H1 (cell line): ENCODE data around the gene ASMT. TPM values are rescaled to one million over a fixed set of nuclear protein-coding genes. Genes with fewer than 3 reads are reported as not detected.

Experiments used
- CTCF ChIA-PET: fragments of 300-600 bp; sonication (Branson Sonifier 250); formaldehyde crosslinking; loops from one replicate; lab custom pipeline; 2021; ENCODE audit not compliant: partially characterized antibody; lab: Charles Lee
- POLR2A ChIA-PET: fragments of 300-600 bp; sonication (Branson Sonifier 250); formaldehyde crosslinking; loops from one replicate; lab custom pipeline; 2021; ENCODE audit warnings: inconsistent platforms; ENCODE audit not compliant: partially characterized antibody; lab: Charles Lee
- DNase-seq, 2 experiments: peaks; one replicate each; pipeline versions ENCODE4 v3.0.0 to v3.0.0-alpha.2; 2010 to 2022; ENCODE audit warnings: low spot score in 2 of 2, low read depth in 1 of 2, mixed read lengths in 1 of 2
- FAIRE-seq: peaks from 2 replicates; lab custom pipeline; 2011; peaks lifted over from hg19 to GRCh38; lab: Jason Lieb, UNC
- H2AFZ ChIP-seq: 2 replicates; pipeline ENCODE4 v1.8.1; 2012; ENCODE audit warnings: low read length, inconsistent platforms
- H2AK5ac ChIP-seq: 2 replicates; pipeline ENCODE4 v1.6.1; 2013; ENCODE audit warnings: low read depth, low read length
- H2BK120ac ChIP-seq: replicated peaks from 2 replicates; pipeline ENCODE3; 2013; ENCODE audit warnings: low read depth, low read length, inconsistent platforms
- H2BK12ac ChIP-seq: 2 replicates; pipeline ENCODE4 v1.6.1; 2013; ENCODE audit warnings: low read depth, low read length
- H2BK15ac ChIP-seq: 2 replicates; pipeline ENCODE4 v1.6.1; 2013; ENCODE audit warnings: low read length
- H2BK20ac ChIP-seq: 2 replicates; pipeline ENCODE4 v1.6.1; 2013; ENCODE audit warnings: low read length
- H2BK5ac ChIP-seq: 2 replicates; pipeline ENCODE4 v1.6.1; 2013; ENCODE audit warnings: low read depth, low read length
- H3K14ac ChIP-seq: 2 replicates; pipeline ENCODE4 v1.6.1; 2013; ENCODE audit warnings: inconsistent platforms; ENCODE audit not compliant: insufficient read length
- H3K18ac ChIP-seq: 2 replicates; pipeline ENCODE4 v1.6.1; 2013; ENCODE audit warnings: low read length; ENCODE audit errors: extremely low read depth
- H3K23ac ChIP-seq: 2 replicates; pipeline ENCODE4 v1.6.1; 2013; ENCODE audit warnings: inconsistent platforms; ENCODE audit not compliant: insufficient read length
- H3K23me2 ChIP-seq: 2 replicates; pipeline ENCODE4 v1.6.1; 2013; ENCODE audit warnings: low read depth, low read length
- H3K27ac ChIP-seq: 2 replicates; pipeline ENCODE4 v1.6.1; 2011; ENCODE audit warnings: low read depth, low read length, inconsistent platforms
- H3K27me3 ChIP-seq, 4 experiments: replicated peaks in 1 of 4; 1 replicate in 1 of 4; 2 replicates in 3 of 4; pipeline versions ENCODE4 v1.6.1 to v1.8.1; 2011 to 2013; ENCODE audit warnings: low read length in 3 of 4, mild to moderate bottlenecking in 3 of 4, inconsistent platforms in 2 of 4, mixed read lengths in 2 of 4, moderate library complexity in 1 of 4; ENCODE audit not compliant: control insufficient read depth in 3 of 4, insufficient read depth in 3 of 4; ENCODE audit errors: extremely low read depth in 1 of 4
- H3K36me3 ChIP-seq, 4 experiments: 2 replicates each; pipeline versions ENCODE4 v1.6.1 to v1.8.1; 2011 to 2013; ENCODE audit warnings: mild to moderate bottlenecking in 4 of 4, low read length in 3 of 4, moderate library complexity in 2 of 4, control low read depth in 1 of 4, inconsistent platforms in 1 of 4; ENCODE audit not compliant: insufficient read depth in 4 of 4, control insufficient read depth in 2 of 4
- H3K4ac ChIP-seq: replicated peaks from 2 replicates; pipeline ENCODE3; 2013; ENCODE audit warnings: low read length, low read depth, mixed read lengths, inconsistent platforms; ENCODE audit not compliant: insufficient read length
- H3K4me1 ChIP-seq, 4 experiments: replicated peaks in 1 of 4; 1 replicate in 1 of 4; 2 replicates in 3 of 4; pipeline versions ENCODE4 v1.6.1 to v1.8.1; 2011 to 2013; ENCODE audit warnings: low read length in 3 of 4, inconsistent platforms in 2 of 4, mixed read lengths in 1 of 4; ENCODE audit not compliant: insufficient read depth in 4 of 4, control insufficient read depth in 3 of 4
- H3K4me2 ChIP-seq, 2 experiments: 2 replicates each; pipeline versions ENCODE4 v1.6.1 to v1.8.1; 2011 to 2013; ENCODE audit warnings: low read depth in 2 of 2, low read length in 2 of 2, control low read depth in 1 of 2, inconsistent platforms in 1 of 2, mild to moderate bottlenecking in 1 of 2; ENCODE audit not compliant: insufficient read depth in 1 of 2
- H3K4me3 ChIP-seq, 4 experiments: fragments of 200-600, 300-600 bp in 1 of 4; sonication (generic), shearing (Covaris generic), sonication (Bioruptor Twin) in 1 of 4; 2 replicates each; pipeline versions ENCODE4 v1.5.1 to v1.8.1; 2011 to 2016; ENCODE audit warnings: low read length in 4 of 4, low read depth in 3 of 4, control low read depth in 2 of 4, inconsistent platforms in 2 of 4, mild to moderate bottlenecking in 2 of 4, mixed read lengths in 1 of 4, moderate library complexity in 1 of 4; ENCODE audit not compliant: insufficient read depth in 2 of 4; ENCODE audit errors: extremely low read depth in 1 of 4
- H3K56ac ChIP-seq: replicated peaks from 2 replicates; pipeline ENCODE3; 2013; ENCODE audit warnings: low read depth, mild to moderate bottlenecking, mixed read lengths, low read length, inconsistent platforms; ENCODE audit not compliant: insufficient read length
- H3K79me1 ChIP-seq: 2 replicates; pipeline ENCODE4 v1.6.1; 2013; ENCODE audit warnings: low read depth, low read length, control low read depth
- H3K79me2 ChIP-seq, 2 experiments: 2 replicates each; pipeline versions ENCODE4 v1.6.1 to v1.8.1; 2012 to 2013; ENCODE audit warnings: low read length in 2 of 2, mild to moderate bottlenecking in 2 of 2, inconsistent platforms in 1 of 2; ENCODE audit not compliant: insufficient read depth in 2 of 2, control insufficient read depth in 1 of 2
- H3K9ac ChIP-seq, 4 experiments: replicated peaks in 1 of 4; 1 replicate in 1 of 4; 2 replicates in 3 of 4; pipeline versions ENCODE4 v1.6.1 to v1.8.1; 2011 to 2013; ENCODE audit warnings: low read depth in 3 of 4, low read length in 3 of 4, control low read depth in 2 of 4, mild to moderate bottlenecking in 2 of 4, moderate library complexity in 2 of 4, inconsistent platforms in 1 of 4; ENCODE audit errors: extremely low read depth in 1 of 4
- H3K9me3 ChIP-seq, 2 experiments: 2 replicates each; pipeline versions ENCODE4 v1.6.1 to v1.8.1; 2012 to 2013; ENCODE audit warnings: mild to moderate bottlenecking in 2 of 2, moderate library complexity in 2 of 2, control low read depth in 1 of 2, inconsistent platforms in 1 of 2, low read depth in 1 of 2, low read length in 1 of 2, mixed read lengths in 1 of 2; ENCODE audit not compliant: insufficient read depth in 2 of 2
- H4K20me1 ChIP-seq, 2 experiments: replicated peaks in 1 of 2; 2 replicates each; pipeline versions ENCODE3 to v1.8.1; 2011 to 2013; ENCODE audit warnings: inconsistent platforms in 2 of 2, low read length in 2 of 2, mild to moderate bottlenecking in 1 of 2; ENCODE audit not compliant: insufficient read depth in 2 of 2, control insufficient read depth in 1 of 2
- H4K5ac ChIP-seq: 2 replicates; pipeline ENCODE4 v1.6.1; 2013; ENCODE audit warnings: low read length, low read depth, mixed read lengths, inconsistent platforms; ENCODE audit not compliant: insufficient read length
- H4K8ac ChIP-seq: 2 replicates; pipeline ENCODE4 v1.8.0; 2013; ENCODE audit warnings: mild to moderate bottlenecking, moderate library complexity, low read length, inconsistent platforms; ENCODE audit not compliant: insufficient read depth; ENCODE audit errors: extremely low read depth
- H4K91ac ChIP-seq: replicated peaks from 2 replicates; pipeline ENCODE3; 2013; ENCODE audit warnings: low read length, mixed read lengths, inconsistent platforms; ENCODE audit not compliant: insufficient read length
- EZH2 ChIP-seq: fragments of 200-600 bp; sonication (generic); IDR thresholded peaks from 2 replicates; pipeline ENCODE4 v1.7.1; 2012; ENCODE audit warnings: low read depth, mild to moderate bottlenecking, moderate library complexity, low read length, inconsistent platforms; ENCODE audit not compliant: severe bottlenecking
- NANOG ChIP-seq: IDR thresholded peaks from 2 replicates; pipeline ENCODE4 v1.6.1; 2011; ENCODE audit warnings: low read length, low read depth, mild to moderate bottlenecking, inconsistent platforms; ENCODE audit not compliant: insufficient read depth, poor library complexity, severe bottlenecking
- POU5F1 ChIP-seq: IDR thresholded peaks from 2 replicates; pipeline ENCODE4 v1.6.1; 2011; ENCODE audit warnings: low read depth, mild to moderate bottlenecking, low read length, moderate library complexity
- SAP30 ChIP-seq: fragments of 300-600 bp; sonication (generic); IDR thresholded peaks from 2 replicates; pipeline ENCODE4 v1.7.1; 2012; ENCODE audit warnings: low read length, moderate library complexity, mild to moderate bottlenecking, inconsistent platforms; ENCODE audit not compliant: insufficient read depth, insufficient replicate concordance
- SIRT6 ChIP-seq: IDR thresholded peaks from one replicate; pipeline ENCODE4 v1.7.1; 2012; ENCODE audit warnings: low read length, inconsistent platforms
- SP2 ChIP-seq: IDR thresholded peaks from 2 replicates; pipeline ENCODE4 v1.6.1; 2012; ENCODE audit warnings: mild to moderate bottlenecking, low read length, inconsistent platforms
- SP4 ChIP-seq: IDR thresholded peaks from 2 replicates; pipeline ENCODE4 v1.6.1; 2012; ENCODE audit warnings: low read length, inconsistent platforms
- TAF7 ChIP-seq: optimal IDR thresholded peaks from 2 replicates; pipeline ENCODE3; 2011; ENCODE audit warnings: low read depth, mild to moderate bottlenecking, inconsistent platforms, low read length, moderate library complexity, borderline replicate concordance
- TBP ChIP-seq: IDR thresholded peaks from 2 replicates; pipeline ENCODE4 v1.6.1; 2011; ENCODE audit warnings: low read depth, low read length, improper control_type of control experiment
- TCF12 ChIP-seq: IDR thresholded peaks from 2 replicates; pipeline ENCODE4 v1.6.1; 2011; ENCODE audit warnings: low read depth, mild to moderate bottlenecking, low read length
- TEAD4 ChIP-seq: IDR thresholded peaks from 2 replicates; pipeline ENCODE4 v1.6.1; 2012; ENCODE audit warnings: low read depth, low read length, inconsistent platforms, mixed read lengths
- YY1 ChIP-seq: IDR thresholded peaks from 2 replicates; pipeline ENCODE4 v1.6.1; 2011; ENCODE audit warnings: low read depth, mild to moderate bottlenecking, low read length
- polyA plus RNA-seq, 7 experiments: library from polyadenylated mRNA; depleted of rRNA in 3 of 7; stranded (reverse) in 5 of 7; unstranded in 2 of 7; fragments of >200 nt in 5 of 7; fragments of 200-250 nt in 2 of 7; gene quantifications; 1 replicate in 5 of 7; 2 replicates in 1 of 7; 4 replicates in 1 of 7; pipeline versions ENCODE4 v1.2.1 to v1.2.3, GENCODE V29; 2011 to 2013; ENCODE audit warnings: missing spikeins in 2 of 7, mixed read lengths in 2 of 7
- total RNA-seq: library from RNA; stranded (reverse); fragmentation: NEBNext Ultra II Directional; extraction: Animal tissue kit (Norgen Biotek cat#: 25700); gene quantifications from 2 replicates; pipeline ENCODE4 v1.2.1, GENCODE V29; 2021
- TF ChIP-seq, protein P1 (sequence below): IDR thresholded peaks from 2 replicates; pipeline ENCODE4 v1.6.1; 2012; ENCODE audit warnings: low read length, inconsistent platforms

Gene ASMT
- total and polyA plus RNA-seq, 2 of the 8 experiments (the other 6 are each of a cell fraction or from before 2014, with no cell fraction given), result 1.5 to 3.1 TPM

DNA sequence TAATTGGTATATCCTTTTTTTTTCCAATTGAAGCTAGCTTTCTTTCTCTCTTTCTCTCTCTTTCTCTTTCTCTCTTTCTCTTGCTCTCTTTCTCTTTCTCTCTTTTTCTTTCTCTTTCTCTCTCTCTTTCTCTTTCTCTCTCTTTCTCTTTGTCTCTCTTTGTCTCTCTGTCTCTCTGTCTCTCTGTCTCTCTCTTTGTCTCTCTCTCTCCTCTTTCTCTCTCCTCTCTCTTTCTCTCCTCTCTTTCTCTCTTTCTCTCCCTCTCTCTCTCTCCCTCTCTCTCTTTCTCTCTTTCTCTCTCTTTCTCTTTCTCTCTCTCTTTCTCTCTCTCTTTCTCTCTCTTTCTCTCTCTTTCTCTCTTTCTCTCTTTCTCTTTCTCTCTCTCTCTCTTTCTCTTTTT, 66.6 kb downstream of the ASMT start:
- H3K9me3 ChIP-seq, result no peaks in the 10 kb centered on the region
- H3K79me2 ChIP-seq, result no peaks in the 10 kb centered on the region
- H3K27ac ChIP-seq, result no peak overlapping the region
- no peak for FAIRE-seq
- H4K91ac ChIP-seq, result no peak overlapping the region
- CTCF ChIA-PET, result no interaction called here
- H4K20me1 ChIP-seq, result no peaks in the 10 kb centered on the region
- H3K36me3 ChIP-seq, result no peaks in the 10 kb centered on the region
- no peaks in the 10 kb centered on the region for H3K27me3 ChIP-seq
- H2AK5ac ChIP-seq, result no peak overlapping the region
- no peak overlapping the region for H3K14ac ChIP-seq
- H2BK15ac ChIP-seq, result no peak overlapping the region
- no peak overlapping the region for H3K4me2 ChIP-seq
- no peak overlapping the region for H2BK120ac ChIP-seq
- H3K4ac ChIP-seq, result no peak overlapping the region
- H4K8ac ChIP-seq, result no peak overlapping the region
- no peak overlapping the region for H2BK12ac ChIP-seq
- H3K18ac ChIP-seq, result no peak overlapping the region
- TF ChIP-seq POU5F1 (no peak), SAP30 (no peak), SP2 (no peak), SIRT6 (no peak), TAF7 (no peak), TEAD4 (no peak), NANOG (no peak), TCF12 (no peak), YY1 (no peak), SP4 (no peak), EZH2 (no peak), TBP (no peak)
- TF ChIP-seq, protein P1, sequence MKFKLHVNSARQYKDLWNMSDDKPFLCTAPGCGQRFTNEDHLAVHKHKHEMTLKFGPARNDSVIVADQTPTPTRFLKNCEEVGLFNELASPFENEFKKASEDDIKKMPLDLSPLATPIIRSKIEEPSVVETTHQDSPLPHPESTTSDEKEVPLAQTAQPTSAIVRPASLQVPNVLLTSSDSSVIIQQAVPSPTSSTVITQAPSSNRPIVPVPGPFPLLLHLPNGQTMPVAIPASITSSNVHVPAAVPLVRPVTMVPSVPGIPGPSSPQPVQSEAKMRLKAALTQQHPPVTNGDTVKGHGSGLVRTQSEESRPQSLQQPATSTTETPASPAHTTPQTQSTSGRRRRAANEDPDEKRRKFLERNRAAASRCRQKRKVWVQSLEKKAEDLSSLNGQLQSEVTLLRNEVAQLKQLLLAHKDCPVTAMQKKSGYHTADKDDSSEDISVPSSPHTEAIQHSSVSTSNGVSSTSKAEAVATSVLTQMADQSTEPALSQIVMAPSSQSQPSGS, result no peak
- H3K79me1 ChIP-seq, result no peaks in the 10 kb centered on the region
- no peak overlapping the region for H2BK5ac ChIP-seq
- H3K4me3 ChIP-seq, result no peak overlapping the region
- POLR2A ChIA-PET, result no interaction called here
- no peaks in the 10 kb centered on the region for H3K23me2 ChIP-seq
- DNase-seq, result no peak
- no peak overlapping the region for H2BK20ac ChIP-seq
- H3K56ac ChIP-seq, result no peak overlapping the region
- no peak overlapping the region for H3K9ac ChIP-seq
- no peak overlapping the region for H4K5ac ChIP-seq
- H3K4me1 ChIP-seq, result peaks cover 0 to 15% (median 10%) of the 10 kb centered on the region in 4 experiments
- no peak overlapping the region for H2AFZ ChIP-seq
- no peak overlapping the region for H3K23ac ChIP-seq
